Right atrium auricular region (tissue), 2 donors: ENCODE data around the gene KIF16B. TPM values are rescaled to one million over a fixed set of nuclear protein-coding genes. Genes with fewer than 3 reads are reported as not detected.

Experiments
- DNase-seq: peaks from one replicate; pipeline ENCODE4 v3.0.0-alpha.2; 2019; ENCODE audit warnings: low spot score
- H3K27ac ChIP-seq, 2 donors: fragments of 200-600 bp; sonication (generic); 1 replicate in 1 of 2; 2 replicates in 1 of 2; pipeline ENCODE4 v1.5.1; 2016 to 2019
- H3K27me3 ChIP-seq, 2 donors: fragments of 200-600 bp; sonication (generic); one replicate each; pipeline versions ENCODE4 v1.5.1 to v1.6.0; 2017 to 2019
- H3K36me3 ChIP-seq: fragments of 200-600 bp; sonication (generic); one replicate; pipeline ENCODE4 v1.5.1; 2016
- H3K4me1 ChIP-seq, 2 donors: fragments of 200-600 bp; sonication (generic); one replicate each; pipeline versions ENCODE4 v1.5.1 to v1.6.0; 2017 to 2019
- H3K4me3 ChIP-seq, 2 donors: fragments of 200-600 bp; sonication (generic); 1 replicate in 1 of 2; 2 replicates in 1 of 2; pipeline ENCODE4 v1.5.1; 2017 to 2019; ENCODE audit warnings: mild to moderate bottlenecking in 1 of 2, moderate library complexity in 1 of 2
- H3K9me3 ChIP-seq, 2 donors: fragments of 200-600 bp; sonication (generic); one replicate each; pipeline ENCODE4 v1.5.1; 2019
- total RNA-seq, 2 donors: library from RNA; depleted of rRNA; stranded (reverse); fragments of >200 nt; gene quantifications; one replicate each; pipeline ENCODE4 v1.1.0, GENCODE V29; 2016
- TF ChIP-seq, protein P1 (sequence below), 2 donors: fragments of 200-600 bp; sonication (generic); IDR thresholded peaks; one replicate each; pipeline ENCODE4 v1.5.1; 2019; ENCODE audit warnings: antibody characterized with exemption in 2 of 2

KIF16B gene
- total RNA-seq, 2 donors from 2014 or later, result 11.2 to 23.0 TPM

DNA sequence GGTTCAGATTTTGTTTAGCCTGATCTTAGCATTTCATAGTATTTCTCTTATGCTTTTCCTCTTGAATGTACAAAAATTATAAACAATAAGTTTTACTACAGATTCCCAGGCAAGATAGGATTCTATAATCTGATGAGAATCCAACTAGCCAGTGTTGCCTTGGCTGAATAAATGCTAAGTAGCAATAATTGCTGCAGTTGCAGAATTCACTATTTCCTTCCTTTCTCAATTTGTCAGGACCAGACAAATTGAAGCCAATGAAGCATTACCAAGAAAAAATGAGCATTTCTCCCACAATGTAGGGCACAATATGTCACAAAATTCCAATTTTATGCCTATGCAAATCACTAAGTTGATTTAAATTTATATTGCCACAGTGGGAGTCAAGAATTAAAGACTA lies 260.2 kb downstream of the KIF16B start:
- no peaks in the 10 kb centered on the region for H3K27me3 ChIP-seq
- H3K27ac ChIP-seq, result no peak overlapping the region
- H3K4me1 ChIP-seq, result no peaks in the 10 kb centered on the region
- no peak for DNase-seq
- H3K36me3 ChIP-seq, result no peaks in the 10 kb centered on the region
- H3K4me3 ChIP-seq, result no peak overlapping the region
- TF ChIP-seq, protein P1, sequence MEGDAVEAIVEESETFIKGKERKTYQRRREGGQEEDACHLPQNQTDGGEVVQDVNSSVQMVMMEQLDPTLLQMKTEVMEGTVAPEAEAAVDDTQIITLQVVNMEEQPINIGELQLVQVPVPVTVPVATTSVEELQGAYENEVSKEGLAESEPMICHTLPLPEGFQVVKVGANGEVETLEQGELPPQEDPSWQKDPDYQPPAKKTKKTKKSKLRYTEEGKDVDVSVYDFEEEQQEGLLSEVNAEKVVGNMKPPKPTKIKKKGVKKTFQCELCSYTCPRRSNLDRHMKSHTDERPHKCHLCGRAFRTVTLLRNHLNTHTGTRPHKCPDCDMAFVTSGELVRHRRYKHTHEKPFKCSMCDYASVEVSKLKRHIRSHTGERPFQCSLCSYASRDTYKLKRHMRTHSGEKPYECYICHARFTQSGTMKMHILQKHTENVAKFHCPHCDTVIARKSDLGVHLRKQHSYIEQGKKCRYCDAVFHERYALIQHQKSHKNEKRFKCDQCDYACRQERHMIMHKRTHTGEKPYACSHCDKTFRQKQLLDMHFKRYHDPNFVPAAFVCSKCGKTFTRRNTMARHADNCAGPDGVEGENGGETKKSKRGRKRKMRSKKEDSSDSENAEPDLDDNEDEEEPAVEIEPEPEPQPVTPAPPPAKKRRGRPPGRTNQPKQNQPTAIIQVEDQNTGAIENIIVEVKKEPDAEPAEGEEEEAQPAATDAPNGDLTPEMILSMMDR (IDR thresholded peaks at IDR 0.05), result no peak
- H3K9me3 ChIP-seq, result no peaks in the 10 kb centered on the region

DNA sequence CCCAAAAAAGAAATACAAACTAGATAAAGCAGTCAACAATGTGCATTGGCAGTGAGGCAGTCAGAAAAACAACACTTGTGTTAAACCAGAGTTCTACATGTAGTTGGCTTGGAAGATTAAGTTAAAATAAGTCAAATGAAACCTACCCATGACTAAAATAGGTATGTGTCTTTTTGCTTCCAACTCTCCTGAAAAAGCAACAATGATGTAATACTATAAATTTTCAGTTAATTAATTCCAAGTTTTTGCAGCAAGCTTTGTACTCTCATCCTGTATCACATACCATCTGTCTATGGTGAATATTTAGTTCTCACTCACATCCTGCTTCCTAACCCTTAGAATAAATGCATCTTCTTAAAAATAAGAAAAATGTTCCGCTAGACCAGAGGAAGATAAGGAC lies 261.5 kb downstream of the KIF16B start:
- TF ChIP-seq, protein P1 (IDR thresholded peaks at IDR 0.05), result no peak
- DNase-seq, result no peak

DNA sequence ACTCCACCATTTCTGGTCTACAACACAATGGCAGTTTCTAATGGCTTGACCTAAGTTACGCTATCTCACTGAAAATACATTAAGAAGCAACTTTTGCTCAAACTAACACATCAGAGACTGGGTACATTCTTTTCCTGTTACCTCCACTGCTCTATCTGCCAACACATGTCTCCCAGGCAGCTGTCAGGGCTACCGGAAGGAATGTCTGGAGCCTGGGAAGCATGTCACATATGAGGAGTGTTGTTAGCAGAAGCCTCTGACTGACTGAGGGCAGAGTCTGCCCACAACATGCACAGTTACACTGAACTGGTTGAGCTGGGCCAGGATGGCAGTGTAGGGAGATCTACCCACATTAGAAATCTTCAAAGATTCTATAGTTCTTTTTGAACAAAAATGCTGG lies 264.5 kb downstream of the KIF16B start:
- TF ChIP-seq, protein P1 (IDR thresholded peaks at IDR 0.05), result no peak
- H3K27ac ChIP-seq, result no peak overlapping the region

More for the DNA sequence above, 261.5 kb downstream of the KIF16B start:
- Histone ChIP-seq H3K36me3 (no peaks in the 10 kb centered on the region), H3K27me3 (no peaks in the 10 kb centered on the region), H3K4me3 (no peak overlapping the region), H3K27ac (no peak overlapping the region), H3K4me1 (no peaks in the 10 kb centered on the region), H3K9me3 (no peaks in the 10 kb centered on the region)

DNA sequence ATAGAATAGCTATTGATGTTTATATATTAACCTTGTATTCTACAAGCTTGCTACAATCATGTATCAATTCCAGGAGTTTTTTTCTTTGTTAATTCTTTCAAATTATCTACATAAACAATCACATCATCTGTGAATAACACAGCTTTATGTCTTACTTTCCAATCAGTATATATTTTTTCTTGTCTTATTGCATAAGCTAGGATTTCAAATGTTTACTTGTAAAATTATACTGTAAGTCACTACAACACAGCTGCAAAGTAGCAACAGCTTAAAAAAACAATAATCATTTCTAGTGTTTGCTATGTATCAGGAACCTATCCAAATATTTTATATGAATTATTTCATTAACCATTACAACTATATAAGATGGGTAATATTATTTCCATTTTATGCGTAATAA lies 270.4 kb downstream of the KIF16B start:
- H3K9me3 ChIP-seq, result peaks cover 7 to 33% of the 10 kb centered on the region in 2 donors
- no peak overlapping the region for H3K27ac ChIP-seq
- DNase-seq, result no peak
- TF ChIP-seq, protein P1 (IDR thresholded peaks at IDR 0.05), result no peak
- no peak overlapping the region for H3K4me3 ChIP-seq
- no peaks in the 10 kb centered on the region for H3K27me3 ChIP-seq
- no peaks in the 10 kb centered on the region for H3K36me3 ChIP-seq
- no peaks in the 10 kb centered on the region for H3K4me1 ChIP-seq

More for the DNA sequence above, 264.5 kb downstream of the KIF16B start:
- DNase-seq, result no peak
- Histone ChIP-seq H3K36me3 (no peaks in the 10 kb centered on the region), H3K27me3 (no peaks in the 10 kb centered on the region), H3K4me3 (no peak overlapping the region), H3K4me1 (no peaks in the 10 kb centered on the region), H3K9me3 (peaks cover 0 to 10% of the 10 kb centered on the region in 2 donors)

DNA sequence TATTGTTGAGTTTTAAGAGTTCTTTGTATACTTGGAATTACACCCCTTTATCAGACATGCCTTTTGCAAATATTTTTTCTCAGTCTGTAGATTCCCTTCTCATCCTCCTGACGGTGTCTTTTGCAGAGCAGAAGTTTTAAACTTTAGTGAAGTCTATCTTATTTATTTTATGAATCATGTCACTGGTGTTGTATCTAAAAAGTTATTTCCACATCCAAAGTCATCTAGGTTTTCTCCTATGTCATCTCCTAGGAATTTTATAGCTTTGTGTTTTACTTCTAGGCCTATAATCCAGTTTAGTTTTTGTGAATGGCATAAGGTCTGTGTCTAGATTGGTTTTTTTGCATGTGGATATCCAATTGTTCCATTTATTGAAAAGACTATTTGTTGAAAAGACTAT lies 271.3 kb downstream of the KIF16B start:
- Histone ChIP-seq H3K27ac (no peak overlapping the region), H3K36me3 (no peaks in the 10 kb centered on the region), H3K4me3 (no peak overlapping the region), H3K9me3 (peaks cover 7 to 33% of the 10 kb centered on the region in 2 donors), H3K4me1 (no peaks in the 10 kb centered on the region), H3K27me3 (no peaks in the 10 kb centered on the region)
- DNase-seq, result no peak
- TF ChIP-seq, protein P1 (IDR thresholded peaks at IDR 0.05), result no peak

DNA sequence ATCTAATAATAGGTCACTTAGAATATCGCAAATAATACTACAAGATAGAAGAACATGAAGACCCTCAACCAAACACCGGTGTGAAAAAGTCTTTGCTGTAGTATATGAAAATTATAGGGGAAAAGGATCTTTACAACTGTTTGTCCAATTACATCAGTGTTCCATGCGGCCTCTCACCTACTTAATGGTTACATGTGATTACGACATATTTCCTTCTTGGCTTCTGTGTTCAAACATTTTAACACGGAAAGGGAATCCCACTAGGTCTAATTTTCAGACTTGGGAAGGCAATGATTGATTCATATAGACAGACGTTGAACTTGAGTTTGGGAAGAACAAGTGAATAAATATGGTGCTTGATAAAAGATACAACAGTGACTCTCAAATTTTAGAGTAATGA lies 273.4 kb downstream of the KIF16B start:
- Histone ChIP-seq H3K4me1 (no peaks in the 10 kb centered on the region), H3K27ac (no peak overlapping the region), H3K9me3 (peaks cover 7 to 33% of the 10 kb centered on the region in 2 donors), H3K27me3 (no peaks in the 10 kb centered on the region), H3K36me3 (no peaks in the 10 kb centered on the region), H3K4me3 (no peak overlapping the region)
- TF ChIP-seq, protein P1 (IDR thresholded peaks at IDR 0.05), result no peak
- no peak for DNase-seq
